22Rv1 (cell line): ENCODE measurements around the gene MAGEA9B.
"Not testable (repeated sequence)": the region's sequence is repeated elsewhere in the genome, so short reads cannot be mapped to it uniquely, and the experiment has no call there.

Experiments
- H3K27ac ChIP-seq: fragments of 450-650 bp; 2 replicates; pipeline ENCODE4 v1.5.1; 2017
- CTCF ChIP-seq: fragments of 450-650 bp; IDR thresholded peaks from 2 replicates; pipeline ENCODE4 v1.5.1; 2017; ENCODE audit warnings: mild to moderate bottlenecking
- ZFX ChIP-seq: fragments of 450-650 bp; IDR thresholded peaks from 2 replicates; pipeline ENCODE4 v1.6.1; 2017; ENCODE audit warnings: antibody characterized with exemption, borderline replicate concordance

The MAGEA9B gene

GRCh38 chrX:149545545-149546543, 41.4 kb downstream of the MAGEA9B start:
- not testable (repeated sequence) for H3K27ac ChIP-seq

GRCh38 chrX:149541521-149542047, 45.7 kb downstream of the MAGEA9B start:
- TF ChIP-seq ZFX (no peak), CTCF (no peak)
- peak overlapping the region; percentile 84 for H3K27ac ChIP-seq

GRCh38 chrX:149540621-149541520, 46.4 kb downstream of the MAGEA9B start, which contains the start of gene EOLA1:
Gene EOLA1 (plus strand): TSS chrX:149541012. CDS start chrX:149545631, 4,619 bp downstream.
- TF ChIP-seq CTCF (no peak), ZFX (no peak)
- peak within 1 kb of the TSS; percentile 84 for H3K27ac ChIP-seq

GRCh38 chrX:149540131-149540620, 47.1 kb downstream of the MAGEA9B start:
- peak overlapping the region; percentile 84 for H3K27ac ChIP-seq
- TF ChIP-seq CTCF = no peak
- no peak for TF ChIP-seq ZFX

- H3K27ac ChIP-seq = peak overlapping the region; percentile 84
- TF ChIP-seq CTCF (no peak), ZFX (no peak)
Observed at GRCh38 chrX:149539283-149540130, 47.8 kb downstream of the MAGEA9B start.

- not testable (repeated sequence) for H3K27ac ChIP-seq
Observed at GRCh38 chrX:149537474-149537873, 49.8 kb downstream of the MAGEA9B start.

- H3K27ac ChIP-seq = not testable (repeated sequence)
Observed at GRCh38 chrX:149534926-149535602, 52.2 kb downstream of the MAGEA9B start.

- not testable (repeated sequence) for H3K27ac ChIP-seq
Observed at GRCh38 chrX:149533999-149534398, 53.3 kb downstream of the MAGEA9B start.

GRCh38 chrX:149532868-149533267, 54.4 kb downstream of the MAGEA9B start:
- H3K27ac ChIP-seq = not testable (repeated sequence)
